HG03521 (cell line): ENCODE measurements around the gene C16orf78.

Source experiments
- ATAC-seq: cut with Tn5 transposase; IDR thresholded peaks from one replicate; pipeline ENCODE4 v1.9.1; 2021; ENCODE audit warnings: mild to moderate bottlenecking, moderate library complexity; ENCODE audit not compliant: unreplicated experiment

C16orf78 gene

GRCh38 chr16:49382916-49383315 is 9.3 kb downstream of the C16orf78 start:
- no peak for ATAC-seq

- ATAC-seq, result no peak
These were observed 21.4 kb downstream of the C16orf78 start for GRCh38 chr16:49395021-49395420.

- ATAC-seq, result no peak
These were observed 22.7 kb downstream of the C16orf78 start for GRCh38 chr16:49396206-49396720.

GRCh38 chr16:49398761-49399160 is 25.2 kb downstream of the C16orf78 start:
- ATAC-seq, result no peak

- peak; percentile 99 for ATAC-seq
These were observed 26.2 kb downstream of the C16orf78 start for GRCh38 chr16:49399594-49400364.

GRCh38 chr16:49400611-49401010 is 27.0 kb downstream of the C16orf78 start:
- no peak for ATAC-seq

GRCh38 chr16:49405123-49405522 is 31.5 kb downstream of the C16orf78 start:
- ATAC-seq, result no peak

GRCh38 chr16:49405530-49405929 is 31.9 kb downstream of the C16orf78 start:
- no peak for ATAC-seq

- ATAC-seq, result peak; percentile 83
These were observed 34.4 kb downstream of the C16orf78 start for GRCh38 chr16:49407873-49408550.

GRCh38 chr16:49409121-49409520 is 35.5 kb downstream of the C16orf78 start:
- ATAC-seq, result no peak

GRCh38 chr16:49410226-49410625 is 36.6 kb downstream of the C16orf78 start:
- ATAC-seq, result no peak

- no peak for ATAC-seq
These were observed 37.7 kb downstream of the C16orf78 start for GRCh38 chr16:49411121-49411970.

- ATAC-seq, result no peak
These were observed 41.1 kb downstream of the C16orf78 start for GRCh38 chr16:49414671-49415070.

- no peak for ATAC-seq
These were observed 41.5 kb downstream of the C16orf78 start for GRCh38 chr16:49415083-49415482.

GRCh38 chr16:49416001-49416675 is 42.5 kb downstream of the C16orf78 start:
- ATAC-seq, result no peak

- no peak for ATAC-seq
These were observed 43.8 kb downstream of the C16orf78 start for GRCh38 chr16:49417354-49417753.

GRCh38 chr16:49419006-49419405 is 45.4 kb downstream of the C16orf78 start:
- ATAC-seq, result no peak

GRCh38 chr16:49419862-49420261 is 46.3 kb downstream of the C16orf78 start:
- no peak for ATAC-seq

- ATAC-seq, result no peak
These were observed 49.3 kb downstream of the C16orf78 start for GRCh38 chr16:49422896-49423295.

GRCh38 chr16:49424961-49425360 is 51.4 kb downstream of the C16orf78 start:
- no peak for ATAC-seq

GRCh38 chr16:49427771-49428170 is 54.2 kb downstream of the C16orf78 start:
- no peak for ATAC-seq
